HG03060 (cell line): Measurements from ENCODE around the gene TIAM2.

Experiments
- ATAC-seq: cut with Tn5 transposase; IDR thresholded peaks from one replicate; pipeline ENCODE4 v1.9.1; 2021; ENCODE audit warnings: low read depth, moderate number of reproducible peaks; ENCODE audit not compliant: unreplicated experiment

TIAM2 gene

GRCh38 chr6:155121699-155122098 lies 126.6 kb downstream of the TIAM2 start:
- no peak for ATAC-seq

GRCh38 chr6:155122199-155122950 lies 127.3 kb downstream of the TIAM2 start:
- no peak for ATAC-seq

- ATAC-seq: no peak
These were observed 128.4 kb downstream of the TIAM2 start for GRCh38 chr6:155123520-155123919.

GRCh38 chr6:155125906-155126305 lies 130.8 kb downstream of the TIAM2 start:
- no peak for ATAC-seq

- ATAC-seq: no peak
These were observed 131.8 kb downstream of the TIAM2 start for GRCh38 chr6:155126727-155127439.

- ATAC-seq: no peak
These were observed 133.9 kb downstream of the TIAM2 start for GRCh38 chr6:155128977-155129376.

- ATAC-seq: no peak
These were observed 134.6 kb downstream of the TIAM2 start for GRCh38 chr6:155129744-155130143.

- ATAC-seq: no peak
These were observed 135.2 kb downstream of the TIAM2 start for GRCh38 chr6:155130161-155130853.

GRCh38 chr6:155132617-155133016 lies 137.5 kb downstream of the TIAM2 start:
- ATAC-seq: no peak

- ATAC-seq: no peak
These were observed 145.9 kb downstream of the TIAM2 start for GRCh38 chr6:155141002-155141401.

- ATAC-seq: no peak
These were observed 146.4 kb downstream of the TIAM2 start for GRCh38 chr6:155141512-155141911.

- no peak for ATAC-seq
These were observed 147.3 kb downstream of the TIAM2 start for GRCh38 chr6:155142168-155143028.

GRCh38 chr6:155143029-155143577 lies 148.0 kb downstream of the TIAM2 start:
- ATAC-seq: no peak

- ATAC-seq: no peak
These were observed 148.5 kb downstream of the TIAM2 start for GRCh38 chr6:155143578-155144106.

- no peak for ATAC-seq
These were observed 151.1 kb downstream of the TIAM2 start for GRCh38 chr6:155146205-155146604.

- no peak for ATAC-seq
These were observed 153.0 kb downstream of the TIAM2 start for GRCh38 chr6:155147958-155148663.

GRCh38 chr6:155150967-155151671 lies 156.0 kb downstream of the TIAM2 start:
- no peak for ATAC-seq

GRCh38 chr6:155152211-155153076 lies 157.3 kb downstream of the TIAM2 start:
- ATAC-seq: no peak
